HepG2 (cell line): ENCODE results near the gene LCP2.

Experiments
- CREM ChIP-seq, 2 experiments: sonication (generic) in 1 of 2; formaldehyde crosslinking in 1 of 2; IDR thresholded peaks; 2 replicates each; pipeline versions ENCODE4 v1.4.0 to v1.6.1; 2016 to 2020; ENCODE audit warnings: antibody characterized with exemption in 1 of 2, mild to moderate bottlenecking in 1 of 2, missing genetic modification reagents in 1 of 2
- FOXK1 ChIP-seq: sonication (generic); formaldehyde crosslinking; IDR thresholded peaks from 2 replicates; pipeline ENCODE4 v1.4.0; 2020; ENCODE audit warnings: low read depth, missing genetic modification reagents, borderline replicate concordance
- HNRNPL ChIP-seq: fragments of 200-400 bp; formaldehyde crosslinking; IDR thresholded peaks from 2 replicates; pipeline ENCODE4 v1.6.1; 2017; ENCODE audit warnings: mild to moderate bottlenecking, low read depth, low read length
- RBM22 ChIP-seq: fragments of 200-400 bp; formaldehyde crosslinking; optimal IDR thresholded peaks from 2 replicates; pipeline ENCODE3; 2017; ENCODE audit warnings: mild to moderate bottlenecking, low read length, moderate library complexity
- SMAD3 ChIP-seq: sonication (generic); formaldehyde crosslinking; IDR thresholded peaks from 2 replicates; pipeline ENCODE4 v1.4.0; 2020; ENCODE audit warnings: missing genetic modification reagents
- ZNF670 ChIP-seq: sonication (generic); formaldehyde crosslinking; IDR thresholded peaks from 2 replicates; pipeline ENCODE4 v1.8.0; 2022; ENCODE audit warnings: mild to moderate bottlenecking, missing genetic modification reagents, borderline replicate concordance
- ZNF792 ChIP-seq: IDR thresholded peaks from 2 replicates; pipeline ENCODE4 v1.6.1; 2016
- TF ChIP-seq, protein P1 (sequence below): sonication (generic); formaldehyde crosslinking; IDR thresholded peaks from 2 replicates; pipeline ENCODE4 v1.5.0; 2020; ENCODE audit warnings: missing genetic modification reagents, mild to moderate bottlenecking, borderline replicate concordance

GRCh38 chr5:170283296-170283695 lies 14.3 kb downstream of the LCP2 start:
- no peak for TF ChIP-seq HNRNPL
- no peak for TF ChIP-seq FOXK1 (CRISPR knock-in tag)
- no peak for TF ChIP-seq ZNF670 (CRISPR knock-in tag)
- no peak for TF ChIP-seq SMAD3
- TF ChIP-seq, protein P1, sequence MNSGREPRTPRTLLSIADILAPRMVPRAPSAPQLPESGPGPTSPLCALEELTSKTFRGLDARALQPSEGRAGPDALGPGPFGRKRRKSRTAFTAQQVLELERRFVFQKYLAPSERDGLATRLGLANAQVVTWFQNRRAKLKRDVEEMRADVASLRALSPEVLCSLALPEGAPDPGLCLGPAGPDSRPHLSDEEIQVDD (CRISPR knock-in tag): no peak
- TF ChIP-seq CREM (IDR thresholded peaks at IDR 0.05): no peak
- TF ChIP-seq CREM (CRISPR knock-in tag; IDR thresholded peaks at IDR 0.05): no peak
- no peak for TF ChIP-seq ZNF792 (CRISPR knock-in tag)
- TF ChIP-seq RBM22: no peak
